K562 (cell line): ENCODE data around the gene NUP153. TPM values are rescaled to one million over a fixed set of nuclear protein-coding genes. Genes with fewer than 3 reads are reported as not detected.
"Not testable (repeated sequence)": the region's sequence is repeated elsewhere in the genome, so short reads cannot be mapped to it uniquely, and the experiment has no call there.

ENCODE experiments used
- ATAC-seq: fragments of 200-7000 bp; cut with Tn5 transposase; 3 replicates; pipeline ENCODE4 v1.9.1; 2020; ENCODE audit warnings: moderate library complexity
- BruUV-seq: library from RNA; stranded (reverse); fragments of 400-500 nt; replicated peaks from 2 replicates; lab custom pipeline; 2021; lab: Mats Ljungman, UMichigan
- CTCF ChIA-PET: fragments of 300-600 bp; formaldehyde crosslinking; extraction: SDS; loops from one replicate; lab custom pipeline; 2021; ENCODE audit warnings: low intra/inter-chr PET ratio; lab: Yijun Ruan, JAX
- POLR2A ChIA-PET: fragments of 300-600, 350-650 bp; sonication (Branson Sonifier 250); formaldehyde crosslinking; extraction: SDS; loops from one replicate; lab custom pipeline; 2021; ENCODE audit warnings: antibody characterized with exemption, inconsistent platforms; lab: Yijun Ruan, JAX
- DNase-seq, 4 experiments: peaks; one replicate each; pipeline versions ENCODE4 v3.0.0 to v3.0.0-alpha.2; 2011 to 2018; ENCODE audit warnings: low spot score in 3 of 4, mixed read lengths in 3 of 4; ENCODE audit errors: extremely low read depth in 1 of 4
- FAIRE-seq: peaks from 2 replicates; lab custom pipeline; 2011; peaks lifted over from hg19 to GRCh38; lab: Jason Lieb, UNC
- H2AFZ ChIP-seq: 2 replicates; pipeline ENCODE4 v1.6.0; 2011; ENCODE audit warnings: low read depth, low read length, control low read depth, inconsistent platforms
- H3K27ac ChIP-seq: fragments of 200-600 bp; 3 replicates; pipeline ENCODE4 v1.8.0; 2011; ENCODE audit warnings: low read depth, mild to moderate bottlenecking, control low read depth, inconsistent platforms, low read length, moderate library complexity, mixed read lengths; ENCODE audit errors: extremely low read depth
- H3K27me3 ChIP-seq, 2 experiments: fragments of 300-600 bp in 1 of 2; 2 replicates in 1 of 2; 3 replicates in 1 of 2; pipeline versions ENCODE4 v1.6.0 to v1.8.0; 2011; ENCODE audit warnings: inconsistent platforms in 2 of 2, low read length in 2 of 2, mild to moderate bottlenecking in 1 of 2, mixed read lengths in 1 of 2, moderate library complexity in 1 of 2; ENCODE audit not compliant: control insufficient read depth in 2 of 2, insufficient read depth in 2 of 2
- H3K36me3 ChIP-seq: fragments of 300-600 bp; 3 replicates; pipeline ENCODE4 v1.8.0; 2011; ENCODE audit warnings: mild to moderate bottlenecking, low read length, inconsistent platforms; ENCODE audit not compliant: control insufficient read depth, insufficient read depth
- H3K4me1 ChIP-seq, 2 experiments: fragments of 200-600 bp in 1 of 2; replicated peaks in 1 of 2; 2 replicates in 1 of 2; 3 replicates in 1 of 2; pipeline versions ENCODE4 v1.5.1 to v1.8.0; 2011; ENCODE audit warnings: inconsistent platforms in 2 of 2, low read length in 2 of 2, mild to moderate bottlenecking in 1 of 2, mixed read lengths in 1 of 2, moderate library complexity in 1 of 2; ENCODE audit not compliant: control insufficient read depth in 2 of 2, insufficient read depth in 2 of 2
- H3K4me2 ChIP-seq: 2 replicates; pipeline ENCODE4 v1.6.1; 2011; ENCODE audit warnings: low read length, control low read depth, inconsistent platforms, mixed read lengths; ENCODE audit not compliant: insufficient read depth
- H3K4me3 ChIP-seq: fragments of 200-600 bp; sonication (generic), shearing (Covaris generic); 2 replicates; pipeline ENCODE4 v1.5.1; 2016; ENCODE audit warnings: control low read depth, inconsistent platforms
- H3K79me2 ChIP-seq: fragments of 200-600 bp; 3 replicates; pipeline ENCODE4 v1.8.0; 2011; ENCODE audit warnings: low read length, inconsistent platforms; ENCODE audit not compliant: control insufficient read depth, insufficient read depth
- H3K9ac ChIP-seq, 2 experiments: 2 replicates each; pipeline versions ENCODE4 v1.6.0 to v1.6.1; 2011; ENCODE audit warnings: low read depth in 2 of 2, low read length in 2 of 2, control low read depth in 1 of 2, inconsistent platforms in 1 of 2, mild to moderate bottlenecking in 1 of 2, mixed read lengths in 1 of 2; ENCODE audit not compliant: insufficient read depth in 1 of 2
- H3K9me1 ChIP-seq: one replicate; pipeline ENCODE4 v1.6.0; 2011; ENCODE audit warnings: inconsistent platforms, mild to moderate bottlenecking, low read length, moderate library complexity; ENCODE audit not compliant: control insufficient read depth, insufficient read depth
- H3K9me3 ChIP-seq: replicated peaks from 2 replicates; pipeline ENCODE4 v1.5.1; 2011; ENCODE audit warnings: low read depth, low read length, inconsistent platforms; ENCODE audit not compliant: control insufficient read depth, insufficient read depth
- H4K20me1 ChIP-seq: replicated peaks from 2 replicates; pipeline ENCODE4 v1.6.1; 2011; ENCODE audit warnings: low read length, inconsistent platforms, mixed read lengths; ENCODE audit not compliant: control insufficient read depth, insufficient read depth
- ASH1L ChIP-seq: fragments of 450-650 bp; IDR thresholded peaks from 2 replicates; pipeline ENCODE4 v1.6.1; 2018; ENCODE audit warnings: borderline replicate concordance, mild to moderate bottlenecking, low read depth; ENCODE audit not compliant: partially characterized antibody
- CC2D1A ChIP-seq: fragments of 450-650 bp; IDR thresholded peaks from 2 replicates; pipeline ENCODE4 v1.6.1; 2017; ENCODE audit warnings: mild to moderate bottlenecking
- NFYB ChIP-seq: IDR thresholded peaks from 2 replicates; pipeline ENCODE4 v1.6.1; 2011; ENCODE audit warnings: mild to moderate bottlenecking, moderate library complexity; ENCODE audit not compliant: insufficient read length; ENCODE audit errors: extremely low read depth
- ZBTB33 ChIP-seq: sonication (generic); formaldehyde crosslinking; IDR thresholded peaks from 2 replicates; pipeline ENCODE4 v1.8.1; 2023; ENCODE audit warnings: mild to moderate bottlenecking, missing genetic modification reagents
- WGBS: fragments of 100-300 bp; shearing (Covaris generic); methylation state at CpG from one replicate; pipeline ENCODE4 v1.1.6; 2016; ENCODE audit warnings: low coverage, mixed read lengths; ENCODE audit not compliant: insufficient coverage; ENCODE audit errors: missing lambda C conversion rate; 5-methylcytosine and 5-hydroxymethylcytosine counted together
- in situ Hi-C: fragments of 300-500 bp; cut with MboI; formaldehyde crosslinking; loops from 4 replicates; pipeline ENCODE4 v1.15.0; 2018; ENCODE audit warnings: inconsistent platforms, mixed read lengths
- intact Hi-C: fragments of 100-400 bp; cut with micrococcal nuclease; formaldehyde crosslinking; loops from 2 replicates; pipeline ENCODE4 v1.14.2; 2022
- polyA plus RNA-seq, 8 experiments: library from polyadenylated mRNA; depleted of rRNA in 4 of 8; stranded (reverse) in 5 of 8; unstranded in 3 of 8; fragments of >200 nt; fragmentation: Nextera tagmentation in 2 of 8; fragmentation: Illumina TruSeq in 1 of 8; extraction: Ambion mirVana in 2 of 8; extraction: Trizol in 1 of 8; gene quantifications; 2 replicates each; pipeline versions ENCODE4 v1.2.1 to v1.2.3, GENCODE V29; 2011 to 2014; ENCODE audit warnings: inconsistent platforms in 1 of 8, missing spikeins in 1 of 8
- total RNA-seq, 7 experiments: library from RNA; depleted of rRNA in 6 of 7; stranded (reverse); fragments of >200 nt in 6 of 7; fragmentation: Illumina TruSeq in 2 of 7; extraction: Trizol in 2 of 7; gene quantifications; 2 replicates each; pipeline versions ENCODE4 v1.2.1 to v1.2.3, GENCODE V29; 2011 to 2021; ENCODE audit warnings: low replicate concordance in 1 of 7

The NUP153 gene
- total and polyA plus RNA-seq, 9 of the 15 experiments (the other 6 are each of a cell fraction or from before 2014, with no cell fraction given) = 21.9 to 110 (median 84.8) TPM

- TF ChIP-seq ZBTB33 = peak; percentile 27; the same call in 1 of the 2 replicates
- H3K9me3 ChIP-seq, H3K27ac ChIP-seq, H3K9ac ChIP-seq, in situ Hi-C loops, BruUV-seq, H3K36me3 ChIP-seq, H3K27me3 ChIP-seq, FAIRE-seq, H3K4me2 ChIP-seq, POLR2A ChIA-PET, H3K79me2 ChIP-seq, H4K20me1 ChIP-seq, CTCF ChIA-PET, H3K4me3 ChIP-seq, DNase-seq, H2AFZ ChIP-seq, ATAC-seq, H3K4me1 ChIP-seq, H3K9me1 ChIP-seq, intact Hi-C loops: not testable (repeated sequence)
- 93% methylated on average over 10 of the region's 35 CpGs for WGBS
These were observed 38.6 kb upstream of the NUP153 start for GRCh38 chr6:17745324-17745723.

- CTCF ChIA-PET = not testable (repeated sequence)
These were observed 38.1 kb upstream of the NUP153 start for GRCh38 chr6:17744757-17745308.

More at GRCh38 chr6:17744757-17745308, 38.1 kb upstream of the NUP153 start:
- H4K20me1 ChIP-seq, H3K79me2 ChIP-seq, ATAC-seq, H3K9ac ChIP-seq, FAIRE-seq, H3K4me3 ChIP-seq, H3K4me1 ChIP-seq, H3K9me3 ChIP-seq, H3K36me3 ChIP-seq, DNase-seq, H3K9me1 ChIP-seq, intact Hi-C loops, H3K27me3 ChIP-seq, BruUV-seq, in situ Hi-C loops, H3K27ac ChIP-seq: not testable (repeated sequence)
- Histone ChIP-seq H3K4me2 (peak overlapping the region; percentile 42; the same call in 1 of the 2 replicates), H2AFZ (peak overlapping the region; percentile 84)
- 76% methylated on average over 13 of the region's 13 CpGs for WGBS
- POLR2A ChIA-PET = interaction anchor here (0.6 to 2.1 kb wide), 7 partner anchors 8 to 458 kb away, joined by 3 to 13 read pairs (median 5); partner anchors contain the start of gene NUP153
- peak; percentile 42 for TF ChIP-seq NFYB
- TF ChIP-seq CC2D1A = 0 out of 2 replicates have a peak, but pooled peaks have one; percentile 48
- peak; percentile 56 for TF ChIP-seq ASH1L
